Natural killer cell treated with Interleukin-12 subunit alpha and Interleukin-12 subunit beta and Interleukin-15 and Interleukin-18, amount 100 ng/mL, for 72 hours (primary cell): ENCODE results near the gene CTBP2. TPM values are rescaled to one million over a fixed set of nuclear protein-coding genes. Genes with fewer than 3 reads are reported as not detected.
A peak's percentile ranks its signal among the peaks of the same experiment; 100 is the strongest.

Source experiments
- ATAC-seq, 2 donors: fragments of 150-1000 bp; cut with Tn5 transposase in 1 of 2; sonication (Bioruptor Pico), chemical (Tn5 transposase) in 1 of 2; 2 replicates each; pipeline ENCODE4 v1.10.0; 2021
- DNase-seq: peaks from one replicate; pipeline ENCODE4 v3.0.0; 2022; ENCODE audit warnings: low spot score
- H3K27ac Mint-ChIP-seq, 2 donors: 1 replicate in 1 of 2; 2 replicates in 1 of 2; pipeline ENCODE4 v1.8.0; 2022; ENCODE audit warnings: mixed read lengths in 2 of 2, mild to moderate bottlenecking in 1 of 2, moderate library complexity in 1 of 2
- H3K27me3 Mint-ChIP-seq, 2 donors: 1 replicate in 1 of 2; 2 replicates in 1 of 2; pipeline ENCODE4 v1.8.0; 2022; ENCODE audit warnings: mixed read lengths in 2 of 2
- H3K36me3 Mint-ChIP-seq: one replicate; pipeline ENCODE4 v1.8.0; 2022; ENCODE audit warnings: mixed read lengths
- H3K4me1 Mint-ChIP-seq, 2 donors: 1 replicate in 1 of 2; 2 replicates in 1 of 2; pipeline ENCODE4 v1.8.0; 2022; ENCODE audit warnings: low read depth in 2 of 2, mixed read lengths in 2 of 2, mild to moderate bottlenecking in 1 of 2
- H3K4me3 Mint-ChIP-seq: one replicate; pipeline ENCODE4 v1.8.0; 2022; ENCODE audit warnings: mixed read lengths
- H3K9me3 Mint-ChIP-seq: 2 replicates; pipeline ENCODE4 v1.8.0; 2022; ENCODE audit warnings: mixed read lengths
- total RNA-seq, 2 donors: library from RNA; stranded (reverse); gene quantifications; one replicate each; pipeline ENCODE4 v1.2.3, GENCODE V29; 2022

Gene CTBP2
- total RNA-seq, 2 donors from 2014 or later: 61.3 to 76.4 TPM

GRCh38 chr10:125080296-125080695 lies 80.1 kb downstream of the CTBP2 start:
- Mint-ChIP-seq H3K4me1 (peaks cover 22 to 73% of the 10 kb centered on the region in 2 donors), H3K9me3 (no peaks in the 10 kb centered on the region), H3K36me3 (no peaks in the 10 kb centered on the region), H3K4me3 (no peak overlapping the region), H3K27ac (peak overlapping the region; percentile 3 to 84), H3K27me3 (no peaks in the 10 kb centered on the region)
- DNase-seq (no peak), ATAC-seq (no peak)

- Mint-ChIP-seq H3K36me3 (no peaks in the 10 kb centered on the region), H3K27ac (no peak overlapping the region), H3K9me3 (no peaks in the 10 kb centered on the region), H3K27me3 (no peaks in the 10 kb centered on the region), H3K4me3 (no peak overlapping the region), H3K4me1 (peaks cover 25 to 73% of the 10 kb centered on the region in 2 donors)
- DNase-seq (no peak), ATAC-seq (no peak)
These were observed 81.2 kb downstream of the CTBP2 start for GRCh38 chr10:125079091-125079600.

GRCh38 chr10:125076891-125077541 lies 83.3 kb downstream of the CTBP2 start:
- H3K4me1 Mint-ChIP-seq: peaks cover 25 to 61% of the 10 kb centered on the region in 2 donors

GRCh38 chr10:125076121-125076825 lies 84.1 kb downstream of the CTBP2 start:
- Mint-ChIP-seq H3K36me3 (no peaks in the 10 kb centered on the region), H3K27me3 (no peaks in the 10 kb centered on the region), H3K4me3 (no peak overlapping the region), H3K4me1 (peaks cover 28 to 59% of the 10 kb centered on the region in 2 donors), H3K9me3 (no peaks in the 10 kb centered on the region), H3K27ac (peak overlapping the region; percentile 8 to 77)
- DNase-seq (no peak), ATAC-seq (no peak)

More at GRCh38 chr10:125076891-125077541, 83.3 kb downstream of the CTBP2 start:
- no peak for ATAC-seq
- Mint-ChIP-seq H3K27me3 (no peaks in the 10 kb centered on the region), H3K9me3 (no peaks in the 10 kb centered on the region), H3K4me3 (no peak overlapping the region), H3K36me3 (no peaks in the 10 kb centered on the region), H3K27ac (peak overlapping the region; percentile 8 to 77)
- DNase-seq: no peak

GRCh38 chr10:125073996-125074395 lies 86.4 kb downstream of the CTBP2 start:
- Mint-ChIP-seq H3K27me3 (no peaks in the 10 kb centered on the region), H3K4me3 (no peak overlapping the region), H3K27ac (peak overlapping the region in 1 of 2 donors; percentile 77), H3K36me3 (no peaks in the 10 kb centered on the region), H3K9me3 (no peaks in the 10 kb centered on the region), H3K4me1 (peaks cover 26 to 41% of the 10 kb centered on the region in 2 donors)
- no peak for DNase-seq
- ATAC-seq: no peak

- Mint-ChIP-seq H3K4me3 (no peak overlapping the region), H3K9me3 (no peaks in the 10 kb centered on the region), H3K27me3 (no peaks in the 10 kb centered on the region), H3K36me3 (no peaks in the 10 kb centered on the region), H3K27ac (no peak overlapping the region), H3K4me1 (peaks cover 38 to 41% of the 10 kb centered on the region in 2 donors)
- ATAC-seq (no peak), DNase-seq (no peak)
These were observed 87.6 kb downstream of the CTBP2 start for GRCh38 chr10:125072794-125073193.

- peaks cover 41 to 45% of the 10 kb centered on the region in 2 donors for H3K4me1 Mint-ChIP-seq
- ATAC-seq (no peak), DNase-seq (no peak)
- H3K27me3 Mint-ChIP-seq: no peaks in the 10 kb centered on the region
- no peak overlapping the region for H3K4me3 Mint-ChIP-seq
- peak overlapping the region in 1 of 2 donors; percentile 25 for H3K27ac Mint-ChIP-seq
- no peaks in the 10 kb centered on the region for H3K36me3 Mint-ChIP-seq
- H3K9me3 Mint-ChIP-seq: no peaks in the 10 kb centered on the region
These were observed 89.4 kb downstream of the CTBP2 start for GRCh38 chr10:125071008-125071407.

GRCh38 chr10:125068406-125068805 lies 92.0 kb downstream of the CTBP2 start:
- ATAC-seq (no peak), DNase-seq (no peak)
- Mint-ChIP-seq H3K27me3 (no peaks in the 10 kb centered on the region), H3K9me3 (no peaks in the 10 kb centered on the region), H3K4me1 (peaks cover 48 to 54% of the 10 kb centered on the region in 2 donors), H3K36me3 (no peaks in the 10 kb centered on the region), H3K27ac (peak overlapping the region in 1 of 2 donors; percentile 78), H3K4me3 (no peak overlapping the region)

GRCh38 chr10:125067764-125068163 lies 92.6 kb downstream of the CTBP2 start:
- Mint-ChIP-seq H3K36me3 (no peaks in the 10 kb centered on the region), H3K27ac (peak overlapping the region in 1 of 2 donors; percentile 78), H3K4me1 (peaks cover 52 to 60% of the 10 kb centered on the region in 2 donors), H3K27me3 (no peaks in the 10 kb centered on the region), H3K4me3 (no peak overlapping the region), H3K9me3 (no peaks in the 10 kb centered on the region)
- no peak for DNase-seq
- no peak for ATAC-seq

GRCh38 chr10:125066764-125067450 lies 93.5 kb downstream of the CTBP2 start:
- Mint-ChIP-seq H3K27ac (peak overlapping the region in 1 of 2 donors; percentile 78), H3K36me3 (no peaks in the 10 kb centered on the region), H3K27me3 (no peaks in the 10 kb centered on the region), H3K4me1 (peaks cover 55 to 67% of the 10 kb centered on the region in 2 donors), H3K9me3 (no peaks in the 10 kb centered on the region), H3K4me3 (no peak overlapping the region)
- DNase-seq (no peak), ATAC-seq (no peak)

GRCh38 chr10:125064681-125065492 lies 95.5 kb downstream of the CTBP2 start:
- Mint-ChIP-seq H3K4me1 (peaks cover 71 to 80% of the 10 kb centered on the region in 2 donors), H3K36me3 (no peaks in the 10 kb centered on the region), H3K4me3 (peak overlapping the region; percentile 80), H3K27me3 (no peaks in the 10 kb centered on the region), H3K27ac (peak overlapping the region; percentile 84 to 94), H3K9me3 (no peaks in the 10 kb centered on the region)
- peak; percentile 88 to 95 for ATAC-seq
- DNase-seq: peak; percentile 81

- Mint-ChIP-seq H3K36me3 (no peaks in the 10 kb centered on the region), H3K4me1 (peaks cover 81 to 82% of the 10 kb centered on the region in 2 donors), H3K27ac (peak overlapping the region; percentile 84 to 94), H3K4me3 (peak overlapping the region; percentile 28), H3K9me3 (no peaks in the 10 kb centered on the region), H3K27me3 (no peaks in the 10 kb centered on the region)
- ATAC-seq: no peak
- DNase-seq: no peak
These were observed 97.0 kb downstream of the CTBP2 start for GRCh38 chr10:125063256-125063925.

GRCh38 chr10:125062914-125063230 lies 97.5 kb downstream of the CTBP2 start:
- H3K9me3 Mint-ChIP-seq: no peaks in the 10 kb centered on the region
- ATAC-seq (no peak), DNase-seq (no peak)
- peak overlapping the region; percentile 28 for H3K4me3 Mint-ChIP-seq
- H3K4me1 Mint-ChIP-seq: peaks cover 79 to 83% of the 10 kb centered on the region in 2 donors
- H3K36me3 Mint-ChIP-seq: no peaks in the 10 kb centered on the region
- H3K27me3 Mint-ChIP-seq: no peaks in the 10 kb centered on the region
- H3K27ac Mint-ChIP-seq: peak overlapping the region; percentile 84 to 94
